Epithelial cell of esophagus (primary cell): ENCODE data around the gene CNOT2.

Source experiments
- DNase-seq: peaks from one replicate; pipeline ENCODE4 v3.0.0; 2010; ENCODE audit warnings: low read depth
- H3K4me3 ChIP-seq: 2 replicates; pipeline ENCODE4 v1.5.1; 2011; ENCODE audit warnings: mild to moderate bottlenecking, low read length, control low read depth
- CTCF ChIP-seq: IDR thresholded peaks from 2 replicates; pipeline ENCODE4 v1.5.1; 2011; ENCODE audit warnings: low read depth, mild to moderate bottlenecking, low read length, control low read depth, inconsistent platforms; ENCODE audit not compliant: insufficient read depth; ENCODE audit errors: missing control alignments

The CNOT2 gene

GRCh38 chr12:70270108-70270507 lies 26.9 kb downstream of the CNOT2 start:
- H3K4me3 ChIP-seq = no peak overlapping the region
- no peak for TF ChIP-seq CTCF
- DNase-seq = no peak

GRCh38 chr12:70271025-70271424 lies 27.8 kb downstream of the CNOT2 start:
- no peak for DNase-seq
- H3K4me3 ChIP-seq = no peak overlapping the region
- no peak for TF ChIP-seq CTCF

- no peak for TF ChIP-seq CTCF
- no peak overlapping the region for H3K4me3 ChIP-seq
- no peak for DNase-seq
Observed at GRCh38 chr12:70272510-70272909, 29.3 kb downstream of the CNOT2 start.

- DNase-seq = no peak
- TF ChIP-seq CTCF = no peak
Observed at GRCh38 chr12:70275045-70275444, 31.8 kb downstream of the CNOT2 start.

GRCh38 chr12:70277973-70278372 lies 34.7 kb downstream of the CNOT2 start:
- no peak overlapping the region for H3K4me3 ChIP-seq
- TF ChIP-seq CTCF = no peak

More at GRCh38 chr12:70275045-70275444, 31.8 kb downstream of the CNOT2 start:
- H3K4me3 ChIP-seq = no peak overlapping the region

GRCh38 chr12:70278945-70279344 lies 35.7 kb downstream of the CNOT2 start:
- no peak for TF ChIP-seq CTCF
- DNase-seq = no peak
- H3K4me3 ChIP-seq = no peak overlapping the region

More at GRCh38 chr12:70277973-70278372, 34.7 kb downstream of the CNOT2 start:
- DNase-seq = no peak

GRCh38 chr12:70283232-70283631 lies 40.0 kb downstream of the CNOT2 start:
- no peak for DNase-seq
- no peak for TF ChIP-seq CTCF
- H3K4me3 ChIP-seq = no peak overlapping the region
